Panc1 (cell line): Measurements from ENCODE around the gene SFTPD.

Source experiments
- POLR2AphosphoS5 ChIP-seq: IDR thresholded peaks from 2 replicates; pipeline ENCODE4 v1.6.1; 2012; ENCODE audit warnings: mild to moderate bottlenecking, low read depth, low read length, moderate library complexity
- TF ChIP-seq, protein P1 (sequence below): fragments of 450-650 bp; IDR thresholded peaks from 2 replicates; pipeline ENCODE4 v1.5.1; 2017; ENCODE audit warnings: mild to moderate bottlenecking
- TF ChIP-seq, protein P2 (sequence below), 2 experiments: IDR thresholded peaks; 2 replicates each; pipeline ENCODE4 v1.6.1; 2011 to 2012; ENCODE audit warnings: low read depth in 2 of 2, control low read depth in 1 of 2, low read length in 1 of 2, mild to moderate bottlenecking in 1 of 2, moderate library complexity in 1 of 2; ENCODE audit not compliant: insufficient read depth in 1 of 2

DNA sequence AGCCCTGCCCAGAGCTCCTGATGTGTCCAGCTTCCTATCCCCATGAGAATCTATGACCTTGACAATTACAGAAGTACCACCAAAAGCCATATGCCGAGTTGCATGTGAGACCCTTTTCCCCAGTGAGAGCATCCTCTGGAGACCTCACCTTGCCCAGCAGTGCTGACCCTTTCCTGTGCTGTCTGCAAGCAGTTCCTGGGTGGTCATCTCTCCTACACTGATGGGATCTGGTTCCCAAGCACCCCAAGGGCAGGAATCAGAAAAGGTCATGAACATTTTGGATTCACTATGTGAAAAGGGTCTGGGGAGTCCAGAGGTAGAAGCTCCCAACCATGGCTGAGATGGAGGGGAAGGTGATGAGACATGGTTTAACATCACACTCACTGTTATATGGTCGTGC lies 18.2 kb downstream of the SFTPD start:
- no peak for TF ChIP-seq POLR2AphosphoS5
- TF ChIP-seq, protein P1, sequence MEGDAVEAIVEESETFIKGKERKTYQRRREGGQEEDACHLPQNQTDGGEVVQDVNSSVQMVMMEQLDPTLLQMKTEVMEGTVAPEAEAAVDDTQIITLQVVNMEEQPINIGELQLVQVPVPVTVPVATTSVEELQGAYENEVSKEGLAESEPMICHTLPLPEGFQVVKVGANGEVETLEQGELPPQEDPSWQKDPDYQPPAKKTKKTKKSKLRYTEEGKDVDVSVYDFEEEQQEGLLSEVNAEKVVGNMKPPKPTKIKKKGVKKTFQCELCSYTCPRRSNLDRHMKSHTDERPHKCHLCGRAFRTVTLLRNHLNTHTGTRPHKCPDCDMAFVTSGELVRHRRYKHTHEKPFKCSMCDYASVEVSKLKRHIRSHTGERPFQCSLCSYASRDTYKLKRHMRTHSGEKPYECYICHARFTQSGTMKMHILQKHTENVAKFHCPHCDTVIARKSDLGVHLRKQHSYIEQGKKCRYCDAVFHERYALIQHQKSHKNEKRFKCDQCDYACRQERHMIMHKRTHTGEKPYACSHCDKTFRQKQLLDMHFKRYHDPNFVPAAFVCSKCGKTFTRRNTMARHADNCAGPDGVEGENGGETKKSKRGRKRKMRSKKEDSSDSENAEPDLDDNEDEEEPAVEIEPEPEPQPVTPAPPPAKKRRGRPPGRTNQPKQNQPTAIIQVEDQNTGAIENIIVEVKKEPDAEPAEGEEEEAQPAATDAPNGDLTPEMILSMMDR = no peak
- TF ChIP-seq, protein P2, sequence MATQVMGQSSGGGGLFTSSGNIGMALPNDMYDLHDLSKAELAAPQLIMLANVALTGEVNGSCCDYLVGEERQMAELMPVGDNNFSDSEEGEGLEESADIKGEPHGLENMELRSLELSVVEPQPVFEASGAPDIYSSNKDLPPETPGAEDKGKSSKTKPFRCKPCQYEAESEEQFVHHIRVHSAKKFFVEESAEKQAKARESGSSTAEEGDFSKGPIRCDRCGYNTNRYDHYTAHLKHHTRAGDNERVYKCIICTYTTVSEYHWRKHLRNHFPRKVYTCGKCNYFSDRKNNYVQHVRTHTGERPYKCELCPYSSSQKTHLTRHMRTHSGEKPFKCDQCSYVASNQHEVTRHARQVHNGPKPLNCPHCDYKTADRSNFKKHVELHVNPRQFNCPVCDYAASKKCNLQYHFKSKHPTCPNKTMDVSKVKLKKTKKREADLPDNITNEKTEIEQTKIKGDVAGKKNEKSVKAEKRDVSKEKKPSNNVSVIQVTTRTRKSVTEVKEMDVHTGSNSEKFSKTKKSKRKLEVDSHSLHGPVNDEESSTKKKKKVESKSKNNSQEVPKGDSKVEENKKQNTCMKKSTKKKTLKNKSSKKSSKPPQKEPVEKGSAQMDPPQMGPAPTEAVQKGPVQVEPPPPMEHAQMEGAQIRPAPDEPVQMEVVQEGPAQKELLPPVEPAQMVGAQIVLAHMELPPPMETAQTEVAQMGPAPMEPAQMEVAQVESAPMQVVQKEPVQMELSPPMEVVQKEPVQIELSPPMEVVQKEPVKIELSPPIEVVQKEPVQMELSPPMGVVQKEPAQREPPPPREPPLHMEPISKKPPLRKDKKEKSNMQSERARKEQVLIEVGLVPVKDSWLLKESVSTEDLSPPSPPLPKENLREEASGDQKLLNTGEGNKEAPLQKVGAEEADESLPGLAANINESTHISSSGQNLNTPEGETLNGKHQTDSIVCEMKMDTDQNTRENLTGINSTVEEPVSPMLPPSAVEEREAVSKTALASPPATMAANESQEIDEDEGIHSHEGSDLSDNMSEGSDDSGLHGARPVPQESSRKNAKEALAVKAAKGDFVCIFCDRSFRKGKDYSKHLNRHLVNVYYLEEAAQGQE (IDR thresholded peaks at IDR 0.05; ENCODE audit: insufficient read depth in 1 of 2, low read depth in 2 of 2, low read length in 1 of 2) = no peak
